Spleen (tissue), 11 donors: ENCODE data around the gene TAF15. TPM values are rescaled to one million over a fixed set of nuclear protein-coding genes. Genes with fewer than 3 reads are reported as not detected.

Experiments used
- DNase-seq: peaks from one replicate; pipeline ENCODE4 v3.0.0-alpha.2; 2020
- H3K27ac ChIP-seq, 8 donors: fragments of 200-600 bp; sonication (generic) in 7 of 8; 1 replicate in 4 of 8; 2 replicates in 4 of 8; pipeline versions ENCODE4 v1.5.0 to v1.8.0; 2016 to 2021; ENCODE audit warnings: inconsistent platforms in 4 of 8, mild to moderate bottlenecking in 4 of 8, moderate library complexity in 1 of 8
- H3K27me3 ChIP-seq, 7 donors: fragments of 200-600 bp; sonication (generic) in 6 of 7; replicated peaks in 1 of 7; 1 replicate in 4 of 7; 2 replicates in 3 of 7; pipeline versions ENCODE4 v1.5.0 to v1.8.0; 2016 to 2021; ENCODE audit warnings: inconsistent platforms in 3 of 7, mild to moderate bottlenecking in 1 of 7
- H3K36me3 ChIP-seq, 6 donors: fragments of 200-600 bp; sonication (generic) in 5 of 6; 1 replicate in 4 of 6; 2 replicates in 2 of 6; pipeline versions ENCODE4 v1.5.0 to v1.8.0; 2016 to 2021; ENCODE audit warnings: inconsistent platforms in 2 of 6
- H3K4me1 ChIP-seq, 6 donors: fragments of 200-600 bp; sonication (generic) in 5 of 6; 1 replicate in 3 of 6; 2 replicates in 3 of 6; pipeline versions ENCODE4 v1.5.0 to v1.8.0; 2016 to 2021; ENCODE audit warnings: inconsistent platforms in 3 of 6
- H3K4me3 ChIP-seq, 8 donors: fragments of 200-600 bp; sonication (generic) in 7 of 8; 1 replicate in 4 of 8; 2 replicates in 4 of 8; pipeline versions ENCODE4 v1.5.0 to v1.8.0; 2016 to 2021; ENCODE audit warnings: inconsistent platforms in 4 of 8, mild to moderate bottlenecking in 4 of 8, moderate library complexity in 2 of 8
- H3K9me3 ChIP-seq, 8 donors: fragments of 200-600 bp; sonication (generic) in 7 of 8; 1 replicate in 4 of 8; 2 replicates in 4 of 8; pipeline versions ENCODE4 v1.5.0 to v1.8.0; 2016 to 2021; ENCODE audit warnings: inconsistent platforms in 4 of 8
- CTCF ChIP-seq, 11 experiments: fragments of 200-600 bp in 7 of 11; fragments of 450-650 bp in 4 of 11; sonication (generic) in 4 of 11; IDR thresholded peaks in 8 of 11; conservative IDR thresholded peaks in 3 of 11; 1 replicate in 7 of 11; 2 replicates in 4 of 11; pipeline versions ENCODE4 v1.4.0 to v1.8.0; 2016 to 2021; ENCODE audit warnings: antibody characterized with exemption in 11 of 11, inconsistent platforms in 4 of 11, mild to moderate bottlenecking in 1 of 11
- POLR2A ChIP-seq, 3 donors: fragments of 450-650 bp; IDR thresholded peaks; one replicate each; pipeline ENCODE4 v1.5.1; 2017; ENCODE audit warnings: antibody characterized with exemption in 3 of 3, mild to moderate bottlenecking in 1 of 3
- POLR2AphosphoS5 ChIP-seq, 3 donors: sonication (generic); formaldehyde crosslinking; IDR thresholded peaks; one replicate each; pipeline ENCODE4 v1.5.1; 2017; ENCODE audit warnings: antibody characterized with exemption in 3 of 3
- WGBS, 5 donors: extraction: QIAGEN DNeasy Blood & Tissue Kit in 3 of 5; methylation state at CpG; one replicate each; pipeline versions ENCODE4 v1.1.5 to v1.1.7; 2013 to 2018; 5-methylcytosine and 5-hydroxymethylcytosine counted together
- intact Hi-C: fragments of 100-400 bp; cut with DNase I; formaldehyde crosslinking; loops from one replicate; pipeline ENCODE4 v1.15.0; 2023; ENCODE audit warnings: low total_unique reads
- polyA plus RNA-seq, 3 donors: library from polyadenylated mRNA; stranded (reverse); fragments of 200-250 nt; gene quantifications; one replicate each; pipeline ENCODE4 v1.2.1, GENCODE V29; 2013
- total RNA-seq, 7 donors: library from RNA; depleted of rRNA in 3 of 7; stranded (reverse); fragments of >200 nt in 3 of 7; fragmentation: NEBNext Ultra II Directional in 4 of 7; extraction: Animal tissue kit (Norgen Biotek cat#: 25700) in 4 of 7; gene quantifications; one replicate each; pipeline versions ENCODE4 v1.1.0 to v1.2.1, GENCODE V29; 2016 to 2021
- donor health status: healthy with polysubstance abuse.
- donor health status: DM: no; HTN: no; CAD: no; lungs with moderate emphysema.
- donor health status: DM: no; HTN: no; CAD: no.
- donor health status: Bipolar disorder and iron deficiency.
- donor health status: healthy.
- donor health status: DM: no; HTN: no; CAD: no.
- donor health status: DM: yes; HTN: yes; CAD: no.

The TAF15 gene
- total and polyA plus RNA-seq, 10 donors: 55.9 to 184 (median 108) TPM

GRCh38 chr17:35795871-35796265 is 13.4 kb upstream of the TAF15 start:
- peaks cover 16 to 39% (median 33%) of the 10 kb centered on the region in 6 donors for H3K4me1 ChIP-seq
- 31 to 41% (median 35%) methylated on average over 8 of the region's 8 CpGs for WGBS, 5 donors
- intact Hi-C loops: no loop called here
- H3K36me3 ChIP-seq: no peaks in the 10 kb centered on the region
- DNase-seq: no peak
- H3K9me3 ChIP-seq: no peaks in the 10 kb centered on the region
- peaks cover 0 to 67% (median 27%) of the 10 kb centered on the region in 7 donors for H3K27me3 ChIP-seq
- peak overlapping the region in 2 of 8 donors; percentile 23 to 28 for H3K27ac ChIP-seq
- peak overlapping the region; percentile 51 to 83 (median 60) for H3K4me3 ChIP-seq
- TF ChIP-seq CTCF (IDR thresholded peaks at IDR 0.05 in 8 of 11, conservative IDR thresholded peaks at IDR 0.05 in 3 of 11) (no peak), POLR2AphosphoS5 (IDR thresholded peaks at IDR 0.05) (no peak), POLR2A (IDR thresholded peaks at IDR 0.05) (no peak)

GRCh38 chr17:35796942-35797341 is 12.3 kb upstream of the TAF15 start:
- DNase-seq: no peak
- intact Hi-C loops: no loop called here
- peaks cover 17 to 50% (median 44%) of the 10 kb centered on the region in 6 donors for H3K4me1 ChIP-seq
- no peaks in the 10 kb centered on the region for H3K36me3 ChIP-seq
- H3K4me3 ChIP-seq: no peak overlapping the region
- H3K27me3 ChIP-seq: peaks cover 0 to 61% (median 27%) of the 10 kb centered on the region in 7 donors
- no peak for TF ChIP-seq POLR2AphosphoS5 (IDR thresholded peaks at IDR 0.05)
- TF ChIP-seq CTCF (IDR thresholded peaks at IDR 0.05 in 8 of 11, conservative IDR thresholded peaks at IDR 0.05 in 3 of 11): no peak
- TF ChIP-seq POLR2A (IDR thresholded peaks at IDR 0.05): no peak
- H3K9me3 ChIP-seq: no peaks in the 10 kb centered on the region
- no peak overlapping the region for H3K27ac ChIP-seq
- 86 to 100% (median 96%) methylated on average over 1 of the region's 1 CpG for WGBS, 5 donors

GRCh38 chr17:35797370-35797769 is 11.9 kb upstream of the TAF15 start:
- intact Hi-C loops: no loop called here
- H3K27me3 ChIP-seq: peaks cover 0 to 56% (median 27%) of the 10 kb centered on the region in 7 donors
- TF ChIP-seq POLR2A (IDR thresholded peaks at IDR 0.05) (no peak), POLR2AphosphoS5 (IDR thresholded peaks at IDR 0.05) (no peak)
- no peak overlapping the region for H3K4me3 ChIP-seq
- WGBS, 5 donors: 72 to 88% (median 79%) methylated on average over 4 of the region's 4 CpGs
- H3K27ac ChIP-seq: no peak overlapping the region
- H3K4me1 ChIP-seq: peaks cover 17 to 54% (median 45%) of the 10 kb centered on the region in 6 donors
- no peak for DNase-seq
- no peaks in the 10 kb centered on the region for H3K9me3 ChIP-seq
- no peaks in the 10 kb centered on the region for H3K36me3 ChIP-seq

GRCh38 chr17:35797918-35798317 is 11.4 kb upstream of the TAF15 start:
- Histone ChIP-seq H3K9me3 (no peaks in the 10 kb centered on the region), H3K27ac (no peak overlapping the region), H3K36me3 (no peaks in the 10 kb centered on the region), H3K27me3 (peaks cover 0 to 51% (median 27%) of the 10 kb centered on the region in 7 donors), H3K4me1 (peaks cover 17 to 54% (median 45%) of the 10 kb centered on the region in 6 donors), H3K4me3 (no peak overlapping the region)
- TF ChIP-seq POLR2A (IDR thresholded peaks at IDR 0.05) (no peak), CTCF (IDR thresholded peaks at IDR 0.05 in 8 of 11, conservative IDR thresholded peaks at IDR 0.05 in 3 of 11) (no peak), POLR2AphosphoS5 (IDR thresholded peaks at IDR 0.05) (no peak)
- intact Hi-C loops: no loop called here
- no peak for DNase-seq
- WGBS, 5 donors: 80 to 93% (median 90%) methylated on average over 5 of the region's 5 CpGs

GRCh38 chr17:35799942-35800341 is 9.3 kb upstream of the TAF15 start:
- TF ChIP-seq POLR2AphosphoS5 (IDR thresholded peaks at IDR 0.05) (peak in 1 of 3 donors; percentile 32), CTCF (IDR thresholded peaks at IDR 0.05 in 8 of 11, conservative IDR thresholded peaks at IDR 0.05 in 3 of 11) (no peak)
- Histone ChIP-seq H3K27ac (peak overlapping the region in 3 of 8 donors; percentile 14 to 27 (median 17)), H3K4me1 (peaks cover 20 to 54% (median 43%) of the 10 kb centered on the region in 6 donors), H3K27me3 (peaks cover 0 to 31% (median 19%) of the 10 kb centered on the region in 7 donors), H3K9me3 (no peaks in the 10 kb centered on the region), H3K36me3 (no peaks in the 10 kb centered on the region), H3K4me3 (no peak overlapping the region)
- DNase-seq: peak; percentile 79
- intact Hi-C loops: no loop called here
